ENCODE data around the gene POLN.

The POLN gene

DNA sequence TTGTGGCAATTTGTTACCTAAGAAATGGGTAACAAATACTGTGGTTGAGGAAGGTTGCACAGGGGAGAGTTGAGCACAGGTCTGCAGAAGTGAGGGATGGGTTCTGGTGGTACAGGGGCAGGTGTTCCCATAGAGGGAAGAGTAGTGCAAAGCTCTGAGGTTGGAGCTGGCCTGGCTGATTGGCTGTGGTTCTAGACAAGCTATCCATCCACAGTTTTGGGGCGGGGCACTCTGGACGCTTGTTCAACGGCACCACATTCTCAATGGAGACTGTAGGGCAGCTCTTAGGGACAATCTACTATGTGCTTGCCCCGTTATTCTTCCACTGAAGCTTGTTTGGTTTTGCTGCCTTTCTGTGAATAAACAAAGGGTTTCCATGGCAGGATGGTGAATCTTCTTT, 147.4 kb downstream of the POLN start:
- no peaks in the 10 kb centered on the region for H3K36me3 ChIP-seq (ENCODE audit: insufficient read depth, low read length)
- H3K27ac ChIP-seq (ENCODE audit: low read depth, low read length, poor library complexity, severe bottlenecking) = no peak overlapping the region
- no peak overlapping the region for H3K4me3 ChIP-seq (ENCODE audit: low read depth, low read length, poor library complexity, severe bottlenecking)
- no peaks in the 10 kb centered on the region for H4K20me1 ChIP-seq (ENCODE audit: insufficient read depth, low read length)
- no peaks in the 10 kb centered on the region for H3K9me3 ChIP-seq (ENCODE audit: low read length)
- no peaks in the 10 kb centered on the region for H3K79me2 ChIP-seq (ENCODE audit: insufficient read depth, low read length)
- H3K4me2 ChIP-seq (ENCODE audit: low read length) = no peak overlapping the region
- TF ChIP-seq, protein P1, sequence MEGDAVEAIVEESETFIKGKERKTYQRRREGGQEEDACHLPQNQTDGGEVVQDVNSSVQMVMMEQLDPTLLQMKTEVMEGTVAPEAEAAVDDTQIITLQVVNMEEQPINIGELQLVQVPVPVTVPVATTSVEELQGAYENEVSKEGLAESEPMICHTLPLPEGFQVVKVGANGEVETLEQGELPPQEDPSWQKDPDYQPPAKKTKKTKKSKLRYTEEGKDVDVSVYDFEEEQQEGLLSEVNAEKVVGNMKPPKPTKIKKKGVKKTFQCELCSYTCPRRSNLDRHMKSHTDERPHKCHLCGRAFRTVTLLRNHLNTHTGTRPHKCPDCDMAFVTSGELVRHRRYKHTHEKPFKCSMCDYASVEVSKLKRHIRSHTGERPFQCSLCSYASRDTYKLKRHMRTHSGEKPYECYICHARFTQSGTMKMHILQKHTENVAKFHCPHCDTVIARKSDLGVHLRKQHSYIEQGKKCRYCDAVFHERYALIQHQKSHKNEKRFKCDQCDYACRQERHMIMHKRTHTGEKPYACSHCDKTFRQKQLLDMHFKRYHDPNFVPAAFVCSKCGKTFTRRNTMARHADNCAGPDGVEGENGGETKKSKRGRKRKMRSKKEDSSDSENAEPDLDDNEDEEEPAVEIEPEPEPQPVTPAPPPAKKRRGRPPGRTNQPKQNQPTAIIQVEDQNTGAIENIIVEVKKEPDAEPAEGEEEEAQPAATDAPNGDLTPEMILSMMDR (IDR thresholded peaks at IDR 0.05; ENCODE audit: low read length) = no peak
- TF ChIP-seq EZH2 (IDR thresholded peaks at IDR 0.05; ENCODE audit: borderline replicate concordance, low read length) = no peak
- H3F3A ChIP-seq (ENCODE audit: insufficient read depth, low read length) = no peaks in the 10 kb centered on the region
- H3K9ac ChIP-seq (ENCODE audit: low read length) = no peak overlapping the region
- H2AFZ ChIP-seq (ENCODE audit: low read length) = no peak overlapping the region
- H3K27me3 ChIP-seq (ENCODE audit: insufficient read depth, low read length) = no peaks in the 10 kb centered on the region
- H3K4me1 ChIP-seq (ENCODE audit: insufficient read depth, low read length, severe bottlenecking) = no peaks in the 10 kb centered on the region
- H3K9me2 ChIP-seq (ENCODE audit: low read depth, low read length) = no peaks in the 10 kb centered on the region

- H4K20me1 ChIP-seq (ENCODE audit: insufficient read depth, low read length) = no peaks in the 10 kb centered on the region
- no peak overlapping the region for H3K9ac ChIP-seq (ENCODE audit: low read length)
- no peak overlapping the region for H3K4me3 ChIP-seq (ENCODE audit: low read depth, low read length, poor library complexity, severe bottlenecking)
- H3K27ac ChIP-seq (ENCODE audit: low read depth, low read length, poor library complexity, severe bottlenecking) = no peak overlapping the region
- no peaks in the 10 kb centered on the region for H3K9me3 ChIP-seq (ENCODE audit: low read length)
- H3K4me2 ChIP-seq (ENCODE audit: low read length) = no peak overlapping the region
- H3K79me2 ChIP-seq (ENCODE audit: insufficient read depth, low read length) = no peaks in the 10 kb centered on the region
- no peaks in the 10 kb centered on the region for H3F3A ChIP-seq (ENCODE audit: insufficient read depth, low read length)
- TF ChIP-seq, protein P1 (IDR thresholded peaks at IDR 0.05; ENCODE audit: low read length) = no peak
- no peak for TF ChIP-seq EZH2 (IDR thresholded peaks at IDR 0.05; ENCODE audit: borderline replicate concordance, low read length)
- H2AFZ ChIP-seq (ENCODE audit: low read length) = no peak overlapping the region
- no peaks in the 10 kb centered on the region for H3K27me3 ChIP-seq (ENCODE audit: insufficient read depth, low read length)
- no peaks in the 10 kb centered on the region for H3K9me2 ChIP-seq (ENCODE audit: low read depth, low read length)
- H3K36me3 ChIP-seq (ENCODE audit: insufficient read depth, low read length) = no peaks in the 10 kb centered on the region
- no peaks in the 10 kb centered on the region for H3K4me1 ChIP-seq (ENCODE audit: insufficient read depth, low read length, severe bottlenecking)
These were observed 148.7 kb downstream of the POLN start for GRCh38 chr4:2093265-2093664.

DNA sequence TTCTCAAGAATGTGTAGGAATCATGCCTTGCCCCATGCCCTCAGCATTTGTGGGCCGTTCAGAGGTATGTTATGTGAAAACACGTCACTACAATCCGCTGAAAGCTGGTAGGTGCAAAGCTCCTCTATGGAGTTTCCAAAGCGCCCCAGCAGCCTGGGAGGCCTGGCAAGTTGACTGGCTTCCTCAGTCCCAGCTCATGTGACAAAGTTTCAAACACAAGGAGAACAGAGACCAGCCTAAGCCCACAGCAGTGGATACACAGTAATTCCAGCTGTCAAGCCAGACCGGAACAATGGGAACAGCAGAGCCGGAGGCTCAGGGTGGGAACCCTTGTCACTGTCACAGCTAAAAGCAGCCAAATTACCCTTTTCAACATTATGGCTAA, 149.3 kb downstream of the POLN start:
- Histone ChIP-seq H3K9me2 (ENCODE audit: low read depth, low read length) (no peaks in the 10 kb centered on the region), H3K4me3 (ENCODE audit: low read depth, low read length, poor library complexity, severe bottlenecking) (no peak overlapping the region), H3F3A (ENCODE audit: insufficient read depth, low read length) (no peaks in the 10 kb centered on the region), H3K27me3 (ENCODE audit: insufficient read depth, low read length) (no peaks in the 10 kb centered on the region), H2AFZ (ENCODE audit: low read length) (no peak overlapping the region), H3K4me1 (ENCODE audit: insufficient read depth, low read length, severe bottlenecking) (no peaks in the 10 kb centered on the region), H3K79me2 (ENCODE audit: insufficient read depth, low read length) (no peaks in the 10 kb centered on the region), H3K4me2 (ENCODE audit: low read length) (no peak overlapping the region), H4K20me1 (ENCODE audit: insufficient read depth, low read length) (no peaks in the 10 kb centered on the region), H3K9ac (ENCODE audit: low read length) (no peak overlapping the region), H3K36me3 (ENCODE audit: insufficient read depth, low read length) (no peaks in the 10 kb centered on the region), H3K27ac (ENCODE audit: low read depth, low read length, poor library complexity, severe bottlenecking) (no peak overlapping the region), H3K9me3 (ENCODE audit: low read length) (no peaks in the 10 kb centered on the region)
- TF ChIP-seq, protein P1 (IDR thresholded peaks at IDR 0.05; ENCODE audit: low read length) = no peak
- TF ChIP-seq EZH2 (IDR thresholded peaks at IDR 0.05; ENCODE audit: borderline replicate concordance, low read length) = no peak
